Gastrocnemius medialis (tissue), 4 donors: Measurements from ENCODE around the gene ZCCHC24.

Source experiments
- POLR2A ChIP-seq, 2 donors: fragments of 450-650 bp; IDR thresholded peaks; one replicate each; pipeline ENCODE4 v1.6.1; 2017; ENCODE audit warnings: antibody characterized with exemption in 2 of 2, mild to moderate bottlenecking in 2 of 2, moderate library complexity in 2 of 2
- TF ChIP-seq, protein P1 (sequence below), 5 experiments: fragments of 450-650 bp in 3 of 5; fragments of 200-600 bp in 2 of 5; sonication (generic) in 2 of 5; IDR thresholded peaks in 4 of 5; conservative IDR thresholded peaks in 1 of 5; 1 replicate in 4 of 5; 2 replicates in 1 of 5; pipeline ENCODE4 v1.5.1; 2016 to 2019; ENCODE audit warnings: antibody characterized with exemption in 5 of 5, mild to moderate bottlenecking in 3 of 5, moderate library complexity in 3 of 5

DNA sequence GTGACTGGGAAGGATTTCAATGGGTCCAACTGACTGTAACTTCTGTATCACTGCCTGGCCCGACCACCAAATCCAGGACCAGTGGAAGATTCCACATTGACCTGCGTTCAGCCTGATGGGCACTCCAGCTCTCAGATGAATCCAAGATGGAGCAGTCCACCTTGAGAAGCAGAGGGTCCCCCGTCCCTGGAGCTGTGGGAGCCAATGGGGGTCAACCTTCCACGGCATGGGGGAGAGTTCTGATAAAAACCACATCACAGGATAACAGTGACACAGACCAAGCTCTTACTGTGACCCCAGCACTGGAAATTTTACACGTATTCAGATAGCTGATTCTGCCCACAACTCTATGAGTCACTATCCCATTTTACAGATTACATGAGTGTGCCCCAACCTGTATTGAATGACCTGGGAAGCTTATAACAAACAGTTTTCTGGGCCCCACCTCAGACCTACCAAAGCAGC, 11.2 kb downstream of the ZCCHC24 start:
- TF ChIP-seq, protein P1, sequence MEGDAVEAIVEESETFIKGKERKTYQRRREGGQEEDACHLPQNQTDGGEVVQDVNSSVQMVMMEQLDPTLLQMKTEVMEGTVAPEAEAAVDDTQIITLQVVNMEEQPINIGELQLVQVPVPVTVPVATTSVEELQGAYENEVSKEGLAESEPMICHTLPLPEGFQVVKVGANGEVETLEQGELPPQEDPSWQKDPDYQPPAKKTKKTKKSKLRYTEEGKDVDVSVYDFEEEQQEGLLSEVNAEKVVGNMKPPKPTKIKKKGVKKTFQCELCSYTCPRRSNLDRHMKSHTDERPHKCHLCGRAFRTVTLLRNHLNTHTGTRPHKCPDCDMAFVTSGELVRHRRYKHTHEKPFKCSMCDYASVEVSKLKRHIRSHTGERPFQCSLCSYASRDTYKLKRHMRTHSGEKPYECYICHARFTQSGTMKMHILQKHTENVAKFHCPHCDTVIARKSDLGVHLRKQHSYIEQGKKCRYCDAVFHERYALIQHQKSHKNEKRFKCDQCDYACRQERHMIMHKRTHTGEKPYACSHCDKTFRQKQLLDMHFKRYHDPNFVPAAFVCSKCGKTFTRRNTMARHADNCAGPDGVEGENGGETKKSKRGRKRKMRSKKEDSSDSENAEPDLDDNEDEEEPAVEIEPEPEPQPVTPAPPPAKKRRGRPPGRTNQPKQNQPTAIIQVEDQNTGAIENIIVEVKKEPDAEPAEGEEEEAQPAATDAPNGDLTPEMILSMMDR (IDR thresholded peaks at IDR 0.05 in 4 of 5, conservative IDR thresholded peaks at IDR 0.05 in 1 of 5), result no peak
- no peak for TF ChIP-seq POLR2A (IDR thresholded peaks at IDR 0.05)
